H9 (cell line): Measurements from ENCODE around the gene USP36. TPM values are rescaled to one million over a fixed set of nuclear protein-coding genes. Genes with fewer than 3 reads are reported as not detected.

Experiments
- DNase-seq: peaks from one replicate; pipeline ENCODE4 v3.0.0-alpha.2; 2017
- H2AFZ ChIP-seq: one replicate; pipeline ENCODE4 v1.6.1; 2013; ENCODE audit warnings: mild to moderate bottlenecking, low read length, control low read depth, moderate library complexity
- H2AK5ac ChIP-seq: 2 replicates; pipeline ENCODE4 v1.6.1; 2013; ENCODE audit warnings: low read length, control low read depth, mixed read lengths; ENCODE audit not compliant: insufficient read length
- H2BK120ac ChIP-seq: one replicate; pipeline ENCODE4 v1.6.1; 2013; ENCODE audit warnings: low read depth, mild to moderate bottlenecking, low read length, control low read depth, inconsistent platforms; ENCODE audit not compliant: poor library complexity, severe bottlenecking
- H2BK12ac ChIP-seq: 2 replicates; pipeline ENCODE4 v1.6.1; 2013; ENCODE audit warnings: low read length, control low read depth, mixed read lengths, low read depth; ENCODE audit not compliant: insufficient read length
- H2BK15ac ChIP-seq: 2 replicates; pipeline ENCODE4 v1.6.1; 2013; ENCODE audit warnings: low read depth, low read length, control low read depth
- H2BK20ac ChIP-seq: one replicate; pipeline ENCODE4 v1.6.1; 2013; ENCODE audit warnings: low read depth, mild to moderate bottlenecking, low read length, control low read depth, inconsistent platforms; ENCODE audit not compliant: poor library complexity, severe bottlenecking
- H2BK5ac ChIP-seq: 2 replicates; pipeline ENCODE4 v1.6.1; 2013; ENCODE audit warnings: low read length, control low read depth, mixed read lengths; ENCODE audit not compliant: insufficient read length
- H3K14ac ChIP-seq: 2 replicates; pipeline ENCODE4 v1.6.1; 2013; ENCODE audit warnings: low read length, control low read depth; ENCODE audit not compliant: insufficient read depth
- H3K18ac ChIP-seq: 2 replicates; pipeline ENCODE4 v1.6.1; 2013; ENCODE audit warnings: low read depth, mild to moderate bottlenecking, mixed read lengths, low read length, control low read depth; ENCODE audit not compliant: insufficient read length
- H3K23ac ChIP-seq: 2 replicates; pipeline ENCODE4 v1.6.1; 2013; ENCODE audit warnings: low read length, control low read depth, mixed read lengths, low read depth; ENCODE audit not compliant: insufficient read length
- H3K23me2 ChIP-seq: 2 replicates; pipeline ENCODE4 v1.6.1; 2013; ENCODE audit warnings: low read depth, mild to moderate bottlenecking, mixed read lengths, low read length, control low read depth; ENCODE audit not compliant: insufficient read length, poor library complexity, severe bottlenecking
- H3K27ac ChIP-seq: 2 replicates; pipeline ENCODE4 v1.5.1; 2013; ENCODE audit warnings: low read length, control low read depth, mixed read lengths, low read depth; ENCODE audit not compliant: insufficient read length
- H3K27me3 ChIP-seq: 2 replicates; pipeline ENCODE4 v1.6.1; 2013; ENCODE audit warnings: low read length, control low read depth, inconsistent platforms; ENCODE audit not compliant: insufficient read depth
- H3K4ac ChIP-seq: 2 replicates; pipeline ENCODE4 v1.6.1; 2013; ENCODE audit warnings: low read depth, mild to moderate bottlenecking, control low read depth, inconsistent platforms, low read length, moderate library complexity
- H3K4me1 ChIP-seq: 2 replicates; pipeline ENCODE4 v1.6.1; 2013; ENCODE audit warnings: low read length, control low read depth, inconsistent platforms; ENCODE audit not compliant: insufficient read depth
- H3K4me2 ChIP-seq: 2 replicates; pipeline ENCODE4 v1.6.1; 2013; ENCODE audit warnings: low read length, control low read depth, mixed read lengths; ENCODE audit not compliant: insufficient read length, insufficient read depth
- H3K56ac ChIP-seq: 2 replicates; pipeline ENCODE4 v1.6.1; 2013; ENCODE audit warnings: low read depth, mild to moderate bottlenecking, mixed read lengths, low read length, control low read depth; ENCODE audit not compliant: insufficient read length
- H3K79me1 ChIP-seq: 2 replicates; pipeline ENCODE4 v1.6.1; 2013; ENCODE audit warnings: low read depth, mild to moderate bottlenecking, moderate library complexity, low read length, control low read depth, inconsistent platforms; ENCODE audit not compliant: insufficient read depth, poor library complexity, severe bottlenecking
- H3K79me2 ChIP-seq: 2 replicates; pipeline ENCODE4 v1.6.1; 2013; ENCODE audit warnings: low read length, control low read depth, inconsistent platforms; ENCODE audit not compliant: insufficient read depth
- H3K9ac ChIP-seq: 2 replicates; pipeline ENCODE4 v1.6.1; 2013; ENCODE audit warnings: low read length, control low read depth, mixed read lengths; ENCODE audit not compliant: insufficient read length; ENCODE audit errors: extremely low read depth
- H3K9me3 ChIP-seq: one replicate; pipeline ENCODE4 v1.6.1; 2013; ENCODE audit warnings: low read depth, low read length, inconsistent platforms; ENCODE audit not compliant: control insufficient read depth
- H3T11ph ChIP-seq: one replicate; pipeline ENCODE4 v1.6.1; 2013; ENCODE audit warnings: mild to moderate bottlenecking, low read length, control low read depth, inconsistent platforms
- H4K20me1 ChIP-seq: one replicate; pipeline ENCODE4 v1.6.1; 2013; ENCODE audit not compliant: control insufficient read depth, insufficient read length, insufficient read depth
- H4K5ac ChIP-seq: 2 replicates; pipeline ENCODE4 v1.6.1; 2013; ENCODE audit warnings: low read depth, mild to moderate bottlenecking, mixed read lengths, low read length, control low read depth; ENCODE audit not compliant: insufficient read length
- H4K8ac ChIP-seq: replicated peaks from 2 replicates; pipeline ENCODE4 v1.6.1; 2013; ENCODE audit warnings: low read length, control low read depth, mixed read lengths, low read depth; ENCODE audit not compliant: insufficient read length
- H4K91ac ChIP-seq: 2 replicates; pipeline ENCODE4 v1.6.1; 2013; ENCODE audit warnings: low read depth, mild to moderate bottlenecking, moderate library complexity, mixed read lengths, low read length, control low read depth; ENCODE audit not compliant: insufficient read length
- H3K27ac Mint-ChIP-seq, 3 experiments: 2 replicates in 2 of 3; 3 replicates in 1 of 3; pipeline ENCODE4 v1.8.0; 2020 to 2021; ENCODE audit warnings: mixed read lengths in 3 of 3, mild to moderate bottlenecking in 1 of 3, moderate library complexity in 1 of 3
- H3K27me3 Mint-ChIP-seq: 2 replicates; pipeline ENCODE4 v1.8.0; 2021; ENCODE audit warnings: low read depth, mild to moderate bottlenecking, moderate library complexity, mixed read lengths
- H3K36me3 Mint-ChIP-seq, 3 experiments: 2 replicates in 2 of 3; 3 replicates in 1 of 3; pipeline ENCODE4 v1.8.0; 2020 to 2021; ENCODE audit warnings: low read depth in 3 of 3, mixed read lengths in 3 of 3; ENCODE audit not compliant: insufficient read depth in 1 of 3
- H3K4me1 Mint-ChIP-seq, 2 experiments: 2 replicates each; pipeline ENCODE4 v1.8.0; 2020; ENCODE audit warnings: mixed read lengths in 2 of 2
- H3K4me3 Mint-ChIP-seq, 2 experiments: 2 replicates in 1 of 2; 3 replicates in 1 of 2; pipeline ENCODE4 v1.8.0; 2020 to 2021; ENCODE audit warnings: mild to moderate bottlenecking in 2 of 2, mixed read lengths in 2 of 2, moderate library complexity in 1 of 2
- H3K9me3 Mint-ChIP-seq, 2 experiments: 2 replicates in 1 of 2; 3 replicates in 1 of 2; pipeline ENCODE4 v1.8.0; 2020; ENCODE audit warnings: mild to moderate bottlenecking in 2 of 2, mixed read lengths in 2 of 2, moderate library complexity in 1 of 2
- CTCF ChIP-seq: fragments of 200-600 bp; sonication (generic); conservative IDR thresholded peaks from 3 replicates; pipeline ENCODE4 v1.8.0; 2021; ENCODE audit warnings: antibody characterized with exemption, mild to moderate bottlenecking
- WGBS: extraction: QIAGEN DNeasy Blood & Tissue Kit; methylation state at CpG from one replicate; pipeline ENCODE4 v1.1.7; 2013; ENCODE audit warnings: missing lambda C conversion rate, low lambda C conversion rate, mixed read lengths; ENCODE audit not compliant: insufficient read length; ENCODE audit errors: extremely low coverage; 5-methylcytosine and 5-hydroxymethylcytosine counted together
- total RNA-seq: library from RNA; stranded (reverse); gene quantifications from 2 replicates; pipeline ENCODE4 v1.2.1, GENCODE V29; 2021

The USP36 gene
- total RNA-seq, 1 experiment from 2014 or later: 106 TPM

- Histone ChIP-seq H3T11ph (no peak overlapping the region), H3K9me3 (no peaks in the 10 kb centered on the region), H2BK15ac (no peak overlapping the region), H2BK20ac (no peak overlapping the region), H2BK120ac (no peak overlapping the region), H4K8ac (no peak overlapping the region), H3K23me2 (no peaks in the 10 kb centered on the region), H4K91ac (no peak overlapping the region), H3K27me3 (no peaks in the 10 kb centered on the region), H3K4me1 (no peaks in the 10 kb centered on the region; the same call in 1 of the 2 replicates), H3K79me1 (no peaks in the 10 kb centered on the region), H3K56ac (no peak overlapping the region), H3K23ac (no peak overlapping the region), H4K20me1 (no peaks in the 10 kb centered on the region), H3K9ac (no peak overlapping the region), H4K5ac (no peak overlapping the region), H3K4ac (no peak overlapping the region), H2BK12ac (no peak overlapping the region), H3K4me2 (no peak overlapping the region), H2AFZ (no peak overlapping the region), H2AK5ac (no peak overlapping the region), H3K79me2 (no peaks in the 10 kb centered on the region; the same call in 1 of the 2 replicates), H3K18ac (no peak overlapping the region), H3K14ac (no peak overlapping the region), H2BK5ac (no peak overlapping the region), H3K27ac (no peak overlapping the region)
- TF ChIP-seq CTCF: no peak
- Mint-ChIP-seq H3K4me3 (no peak overlapping the region), H3K27me3 (no peaks in the 10 kb centered on the region), H3K9me3 (no peaks in the 10 kb centered on the region), H3K4me1 (peaks cover 28% of the 10 kb centered on the region in 2 experiments), H3K27ac (no peak overlapping the region), H3K36me3 (peaks cover 0 to 36% (median 18%) of the 10 kb centered on the region in 3 experiments; a peak in 4 of 7 replicates)
- no CpG with 5 or more reads among the region's 7 CpGs for WGBS
- no peak for DNase-seq
Observed at GRCh38 chr17:78788451-78788850, 52.2 kb downstream of the USP36 start.
